HG02884 (cell line): ENCODE data around the gene ALDH3B1.
"Not testable (repeated sequence)": the region's sequence is repeated elsewhere in the genome, so short reads cannot be mapped to it uniquely, and the experiment has no call there.

ENCODE experiments used
- ATAC-seq: cut with Tn5 transposase; IDR thresholded peaks from one replicate; pipeline ENCODE4 v1.9.1; 2021; ENCODE audit warnings: mild to moderate bottlenecking, moderate library complexity; ENCODE audit not compliant: unreplicated experiment

Gene ALDH3B1

GRCh38 chr11:68010090-68011041 lies at the start of gene ALDH3B1:
TSS of gene ALDH3B1 (plus strand) at chr11:68010327. CDS start at chr11:68015298, 4,971 bp downstream.
- no peak for ATAC-seq

- not testable (repeated sequence) for ATAC-seq
Measured at GRCh38 chr11:67963217-67963616, 46.9 kb upstream of the ALDH3B1 start.

GRCh38 chr11:67963879-67964278 lies 46.2 kb upstream of the ALDH3B1 start:
- not testable (repeated sequence) for ATAC-seq

- not testable (repeated sequence) for ATAC-seq
Measured at GRCh38 chr11:67964746-67965145, 45.4 kb upstream of the ALDH3B1 start.

GRCh38 chr11:67965830-67966348 lies 44.2 kb upstream of the ALDH3B1 start:
- not testable (repeated sequence) for ATAC-seq

- not testable (repeated sequence) for ATAC-seq
Measured at GRCh38 chr11:67974746-67975145, 35.4 kb upstream of the ALDH3B1 start.

GRCh38 chr11:67978766-67979418 lies 31.2 kb upstream of the ALDH3B1 start:
- not testable (repeated sequence) for ATAC-seq

GRCh38 chr11:67981226-67981625 lies 28.9 kb upstream of the ALDH3B1 start:
- ATAC-seq = not testable (repeated sequence)

- ATAC-seq = not testable (repeated sequence)
Measured at GRCh38 chr11:67982255-67982857, 27.8 kb upstream of the ALDH3B1 start.

GRCh38 chr11:67983951-67984350 lies 26.2 kb upstream of the ALDH3B1 start:
- no peak for ATAC-seq

- not testable (repeated sequence) for ATAC-seq
Measured at GRCh38 chr11:67985302-67985701, 24.8 kb upstream of the ALDH3B1 start.

GRCh38 chr11:67990546-67991346 lies 19.4 kb upstream of the ALDH3B1 start:
- ATAC-seq = not testable (repeated sequence)

GRCh38 chr11:67991347-67992121 lies 18.6 kb upstream of the ALDH3B1 start:
- not testable (repeated sequence) for ATAC-seq

- ATAC-seq = not testable (repeated sequence)
Measured at GRCh38 chr11:67993821-67994220, 16.3 kb upstream of the ALDH3B1 start.

- ATAC-seq = not testable (repeated sequence)
Measured at GRCh38 chr11:67994387-67994786, 15.7 kb upstream of the ALDH3B1 start.

GRCh38 chr11:67995129-67995528 lies 15.0 kb upstream of the ALDH3B1 start:
- not testable (repeated sequence) for ATAC-seq

GRCh38 chr11:67995579-67995978 lies 14.5 kb upstream of the ALDH3B1 start:
- ATAC-seq = not testable (repeated sequence)

- ATAC-seq = no peak
Measured at GRCh38 chr11:67996051-67996450, 14.1 kb upstream of the ALDH3B1 start.
